Measurements from ENCODE around the gene MRM2. TPM values are rescaled to one million over a fixed set of nuclear protein-coding genes. Genes with fewer than 3 reads are reported as not detected.

Gene MRM2
- total RNA-seq, 2 experiments from 2014 or later, result 45.1 to 52.3 TPM

DNA sequence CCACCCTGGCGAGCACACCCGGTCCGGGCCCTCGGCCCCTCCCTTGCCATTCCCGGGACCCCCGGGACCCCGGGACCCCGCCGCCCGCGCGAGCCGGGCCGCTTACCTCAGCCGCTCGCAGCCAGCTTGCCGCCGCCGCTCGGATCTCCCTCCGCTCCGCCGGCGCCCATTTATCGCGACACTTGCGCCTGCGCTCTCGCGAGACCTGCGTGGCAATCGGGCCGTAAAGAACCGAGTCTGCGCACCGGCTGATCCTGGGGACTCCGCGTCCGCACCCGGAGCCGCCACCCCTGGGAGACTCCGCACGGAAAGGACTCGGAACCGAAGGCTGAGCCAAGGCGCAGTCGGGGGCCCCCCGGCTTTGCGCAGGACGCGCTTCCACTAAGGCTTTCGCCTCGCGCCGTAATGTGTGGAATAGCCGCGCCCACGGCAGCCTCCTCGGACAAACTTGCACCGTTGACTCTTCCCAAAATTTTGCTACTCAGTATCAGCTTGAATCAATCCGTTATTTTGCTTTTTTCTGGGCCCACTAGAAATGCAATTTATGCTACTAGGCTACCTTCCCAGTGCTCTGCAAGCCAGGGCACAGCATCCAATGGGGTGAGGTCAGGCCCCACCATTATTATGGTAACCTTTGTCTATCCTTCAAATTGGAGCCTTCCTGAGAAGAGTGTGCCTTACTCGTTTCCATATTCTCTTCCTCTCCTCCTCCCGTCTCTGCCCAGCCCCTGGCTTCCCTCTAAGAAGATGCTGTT, 9.1 kb downstream of the MRM2 start, which contains the start of gene MAD1L1:
MAD1L1 (minus strand) TSS at position 180 of the 755 bp plus-strand sequence. CDS start 2,812 bp downstream, outside the sequence.
- no peaks in the 10 kb centered on the region for H3K9me3 ChIP-seq (ENCODE audit: low read length)
- no peaks in the 10 kb centered on the region; the same call in 1 of the 2 replicates for H4K20me1 ChIP-seq (ENCODE audit: insufficient read depth, low read length)
- peak within 1 kb of the TSS; percentile 72 for H3K4me2 ChIP-seq (ENCODE audit: low read length)
- H3K36me3 ChIP-seq (ENCODE audit: insufficient read depth, low read length), result peaks cover 60% of the 10 kb centered on the region
- TF ChIP-seq, protein P1, sequence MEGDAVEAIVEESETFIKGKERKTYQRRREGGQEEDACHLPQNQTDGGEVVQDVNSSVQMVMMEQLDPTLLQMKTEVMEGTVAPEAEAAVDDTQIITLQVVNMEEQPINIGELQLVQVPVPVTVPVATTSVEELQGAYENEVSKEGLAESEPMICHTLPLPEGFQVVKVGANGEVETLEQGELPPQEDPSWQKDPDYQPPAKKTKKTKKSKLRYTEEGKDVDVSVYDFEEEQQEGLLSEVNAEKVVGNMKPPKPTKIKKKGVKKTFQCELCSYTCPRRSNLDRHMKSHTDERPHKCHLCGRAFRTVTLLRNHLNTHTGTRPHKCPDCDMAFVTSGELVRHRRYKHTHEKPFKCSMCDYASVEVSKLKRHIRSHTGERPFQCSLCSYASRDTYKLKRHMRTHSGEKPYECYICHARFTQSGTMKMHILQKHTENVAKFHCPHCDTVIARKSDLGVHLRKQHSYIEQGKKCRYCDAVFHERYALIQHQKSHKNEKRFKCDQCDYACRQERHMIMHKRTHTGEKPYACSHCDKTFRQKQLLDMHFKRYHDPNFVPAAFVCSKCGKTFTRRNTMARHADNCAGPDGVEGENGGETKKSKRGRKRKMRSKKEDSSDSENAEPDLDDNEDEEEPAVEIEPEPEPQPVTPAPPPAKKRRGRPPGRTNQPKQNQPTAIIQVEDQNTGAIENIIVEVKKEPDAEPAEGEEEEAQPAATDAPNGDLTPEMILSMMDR (conservative IDR thresholded peaks at IDR 0.05; ENCODE audit: low read length), result no peak
- TF ChIP-seq EZH2phosphoT487 (IDR thresholded peaks at IDR 0.05; ENCODE audit: borderline replicate concordance, low read depth, low read length), result no peak
- H3K4me3 ChIP-seq (ENCODE audit: low read depth, low read length, poor library complexity, severe bottlenecking), result peak within 1 kb of the TSS; percentile 89
- ChIA-PET CTCF (ENCODE audit: unreplicated experiment) (interaction anchor here (0.8 kb wide), 1 partner anchor 133 kb away, joined by 3 read pairs; no protein-coding TSS in a partner anchor), POLR2A (no interaction called here)
- peak within 1 kb of the TSS; percentile 19 for H3K27ac ChIP-seq (ENCODE audit: low read depth, low read length, poor library complexity, severe bottlenecking)
- no TSS peak for BruUV-seq (replicated peaks)
- H2AFZ ChIP-seq (ENCODE audit: low read length), result peak within 1 kb of the TSS; percentile 44
- intact Hi-C loops (cut with micrococcal nuclease; ENCODE audit: unreplicated experiment), result loop anchor here (5.0 kb wide), 1 partner anchor 174 kb away; no protein-coding TSS in a partner anchor
- peaks cover 37% of the 10 kb centered on the region for H3K4me1 ChIP-seq (ENCODE audit: insufficient read depth, low read length, poor library complexity, severe bottlenecking)
- DNase-seq (ENCODE audit: low spot score), result peak; percentile 92
- H3K79me2 ChIP-seq (ENCODE audit: insufficient read depth, low read depth, low read length), result peaks cover 35% of the 10 kb centered on the region
- no peaks in the 10 kb centered on the region for H3K9me2 ChIP-seq (ENCODE audit: insufficient read depth, low read length)

DNA sequence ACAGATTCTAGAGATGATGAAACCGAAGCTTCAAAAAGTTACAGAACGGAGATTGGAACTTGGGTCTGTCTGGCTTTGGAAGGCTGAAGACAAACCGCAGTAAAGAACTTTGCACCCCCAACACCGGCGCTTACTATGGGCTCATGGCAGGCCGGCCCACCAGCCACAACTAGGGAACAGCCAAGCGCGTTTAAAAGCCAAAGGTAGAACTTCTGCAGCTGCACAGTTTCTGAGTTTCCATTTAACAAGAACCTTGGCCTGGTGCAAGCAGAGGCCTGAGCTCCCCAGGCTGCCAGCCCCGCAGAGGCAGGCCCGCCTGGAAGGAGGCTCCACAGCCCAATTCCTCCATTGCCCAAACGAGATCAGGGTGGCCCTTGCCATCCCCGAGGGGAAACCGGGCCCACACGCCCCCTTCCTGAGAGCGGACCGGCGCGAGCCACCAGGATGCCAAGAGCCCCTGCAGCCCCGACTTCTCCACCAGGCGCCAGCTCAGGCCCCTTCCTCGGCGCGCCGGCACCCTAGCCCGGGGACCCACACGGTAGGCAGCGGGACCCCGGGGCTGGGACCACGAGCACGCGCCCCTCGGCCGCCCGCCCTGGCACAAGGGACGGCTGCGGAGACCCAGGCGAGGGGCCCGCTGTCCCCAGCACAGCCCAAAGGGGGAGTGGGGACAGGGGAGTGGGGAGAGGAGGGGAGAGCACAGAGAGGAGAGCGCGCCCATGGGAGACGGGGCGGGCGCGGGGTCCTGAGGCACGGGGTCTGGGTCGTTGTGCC, 9.8 kb downstream of the MRM2 start:
- peaks cover 35% of the 10 kb centered on the region for H3K79me2 ChIP-seq (ENCODE audit: insufficient read depth, low read depth, low read length)
- intact Hi-C loops (cut with micrococcal nuclease; ENCODE audit: unreplicated experiment), result loop anchor here (5.0 kb wide), 1 partner anchor 175 kb away; no protein-coding TSS in a partner anchor
- no peaks in the 10 kb centered on the region for H3K9me3 ChIP-seq (ENCODE audit: low read length)
- H4K20me1 ChIP-seq (ENCODE audit: insufficient read depth, low read length), result no peaks in the 10 kb centered on the region; the same call in 1 of the 2 replicates
- peaks cover 29% of the 10 kb centered on the region for H3K4me1 ChIP-seq (ENCODE audit: insufficient read depth, low read length, poor library complexity, severe bottlenecking)
- H3K4me3 ChIP-seq (ENCODE audit: low read depth, low read length, poor library complexity, severe bottlenecking), result peak overlapping the region; percentile 89
- no TSS peak for BruUV-seq (replicated peaks)
- no peak for TF ChIP-seq EZH2phosphoT487 (IDR thresholded peaks at IDR 0.05; ENCODE audit: borderline replicate concordance, low read depth, low read length)
- TF ChIP-seq, protein P1 (conservative IDR thresholded peaks at IDR 0.05; ENCODE audit: low read length), result no peak
- no peaks in the 10 kb centered on the region for H3K9me2 ChIP-seq (ENCODE audit: insufficient read depth, low read length)
- H2AFZ ChIP-seq (ENCODE audit: low read length), result peak overlapping the region; percentile 44
- H3K27ac ChIP-seq (ENCODE audit: low read depth, low read length, poor library complexity, severe bottlenecking), result peak overlapping the region; percentile 19
- peak; percentile 55 for DNase-seq (ENCODE audit: low spot score)
- CTCF ChIA-PET (ENCODE audit: unreplicated experiment), result interaction anchor here (0.8 kb wide), 1 partner anchor 132 kb away, joined by 3 read pairs; no protein-coding TSS in a partner anchor
- H3K4me2 ChIP-seq (ENCODE audit: low read length), result peak overlapping the region; percentile 72
- POLR2A ChIA-PET, result interaction anchor here (0.6 to 1.1 kb wide), 2 partner anchors 9 to 144 kb away, joined by 3 to 7 read pairs; partner anchors contain the start of genes MRM2 and NUDT1
- peaks cover 63% of the 10 kb centered on the region for H3K36me3 ChIP-seq (ENCODE audit: insufficient read depth, low read length)

Measured in OCI-LY7 (cell line).